ENCODE results near the gene RPS3.

DNA sequence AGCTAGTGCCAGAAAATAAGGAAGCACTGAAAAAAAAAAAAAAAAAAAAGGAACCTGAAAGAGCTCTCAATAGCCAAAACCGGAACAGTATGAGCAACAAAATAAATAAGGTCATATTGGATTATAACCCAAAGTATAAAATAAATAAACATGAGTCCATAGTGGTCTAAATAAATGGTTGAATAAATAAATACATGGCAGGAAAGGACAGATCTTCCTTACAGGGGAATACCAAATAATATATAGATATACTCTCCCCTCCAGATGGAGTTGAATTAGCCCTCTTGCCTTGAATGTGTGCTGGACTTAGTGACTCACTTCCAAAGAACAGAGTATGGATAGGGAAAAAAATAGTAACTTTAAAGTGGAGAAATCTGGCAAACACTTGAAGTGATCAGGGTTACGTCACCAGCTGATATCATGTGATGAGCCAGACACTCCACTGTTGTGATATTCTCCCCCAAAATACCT is 33.6 kb upstream of the RPS3 start:
- TF ChIP-seq, protein P1, sequence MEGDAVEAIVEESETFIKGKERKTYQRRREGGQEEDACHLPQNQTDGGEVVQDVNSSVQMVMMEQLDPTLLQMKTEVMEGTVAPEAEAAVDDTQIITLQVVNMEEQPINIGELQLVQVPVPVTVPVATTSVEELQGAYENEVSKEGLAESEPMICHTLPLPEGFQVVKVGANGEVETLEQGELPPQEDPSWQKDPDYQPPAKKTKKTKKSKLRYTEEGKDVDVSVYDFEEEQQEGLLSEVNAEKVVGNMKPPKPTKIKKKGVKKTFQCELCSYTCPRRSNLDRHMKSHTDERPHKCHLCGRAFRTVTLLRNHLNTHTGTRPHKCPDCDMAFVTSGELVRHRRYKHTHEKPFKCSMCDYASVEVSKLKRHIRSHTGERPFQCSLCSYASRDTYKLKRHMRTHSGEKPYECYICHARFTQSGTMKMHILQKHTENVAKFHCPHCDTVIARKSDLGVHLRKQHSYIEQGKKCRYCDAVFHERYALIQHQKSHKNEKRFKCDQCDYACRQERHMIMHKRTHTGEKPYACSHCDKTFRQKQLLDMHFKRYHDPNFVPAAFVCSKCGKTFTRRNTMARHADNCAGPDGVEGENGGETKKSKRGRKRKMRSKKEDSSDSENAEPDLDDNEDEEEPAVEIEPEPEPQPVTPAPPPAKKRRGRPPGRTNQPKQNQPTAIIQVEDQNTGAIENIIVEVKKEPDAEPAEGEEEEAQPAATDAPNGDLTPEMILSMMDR (IDR thresholded peaks at IDR 0.05): no peak
- no peak for TF ChIP-seq POLR2A (IDR thresholded peaks at IDR 0.05)

Data from breast epithelium (tissue), 3 donors.